HCT116 (cell line): ENCODE measurements around the gene LY6G6F. TPM values are rescaled to one million over a fixed set of nuclear protein-coding genes. Genes with fewer than 3 reads are reported as not detected.

Experiments
- ATAC-seq: fragments of 200-7000 bp; cut with Tn5 transposase; 2 replicates; pipeline ENCODE4 v1.9.1; 2020; ENCODE audit warnings: mild to moderate bottlenecking, moderate library complexity
- BruUV-seq: library from RNA; stranded (reverse); fragments of 400-500 nt; replicated peaks from 2 replicates; lab custom pipeline; 2021; lab: Mats Ljungman, UMichigan
- CTCF ChIA-PET: fragments of 300-600 bp; sonication (Branson Sonifier 250); formaldehyde crosslinking; loops from one replicate; lab custom pipeline; 2021; ENCODE audit warnings: antibody characterized with exemption; lab: Charles Lee
- POLR2A ChIA-PET: fragments of 300-600, 350-600 bp; sonication (Branson Sonifier 250); formaldehyde crosslinking; loops from one replicate; lab custom pipeline; 2021; ENCODE audit warnings: antibody characterized with exemption; lab: Charles Lee
- RAD21 ChIA-PET, 2 experiments: fragments of 300-600 bp; sonication (Branson Sonifier 250); formaldehyde crosslinking; loops; one replicate each; lab custom pipeline; 2023; ENCODE audit warnings: low total read pairs in 2 of 2; ENCODE audit not compliant: uncharacterized antibody in 2 of 2, unreplicated experiment in 2 of 2, low non-redundant PET in 1 of 2; lab: Charles Lee
- DNase-seq: peaks from one replicate; pipeline ENCODE4 v3.0.0-alpha.2; 2010; ENCODE audit warnings: low read depth, low spot score
- H2AFZ ChIP-seq: fragments of 200-600 bp; shearing (Covaris generic), sonication (generic); 2 replicates; pipeline ENCODE4 v1.6.1; 2017; ENCODE audit warnings: low read depth, mixed run types, mixed read lengths, antibody characterized with exemption, low read length; ENCODE audit not compliant: poor library complexity, severe bottlenecking
- H3K27ac ChIP-seq: 2 replicates; pipeline ENCODE4 v1.5.1; 2012; ENCODE audit warnings: low read depth, low read length
- H3K27me3 ChIP-seq: fragments of 200-600 bp; sonication (generic); 2 replicates; pipeline ENCODE4 v1.6.1; 2016; ENCODE audit warnings: mixed run types, low read length, mixed read lengths; ENCODE audit not compliant: insufficient read depth
- H3K36me3 ChIP-seq, 2 experiments: fragments of 200-500 bp in 1 of 2; fragments of 200-600 bp in 1 of 2; sonication (Bioruptor generic) in 1 of 2; sonication (generic) in 1 of 2; 2 replicates each; pipeline versions ENCODE4 v1.5.1 to v1.6.1; 2014 to 2016; ENCODE audit warnings: low read length in 2 of 2, inconsistent platforms in 1 of 2, mixed read lengths in 1 of 2, mixed run types in 1 of 2; ENCODE audit not compliant: insufficient read depth in 2 of 2, control insufficient read depth in 1 of 2
- H3K4me1 ChIP-seq, 2 experiments: fragments of 200-600 bp in 1 of 2; sonication (generic) in 1 of 2; 2 replicates each; pipeline versions ENCODE4 v1.5.1 to v1.6.1; 2012 to 2017; ENCODE audit warnings: low read length in 2 of 2, inconsistent platforms in 1 of 2, mild to moderate bottlenecking in 1 of 2, mixed read lengths in 1 of 2, mixed run types in 1 of 2, moderate library complexity in 1 of 2; ENCODE audit not compliant: insufficient read depth in 2 of 2, control insufficient read depth in 1 of 2
- H3K4me2 ChIP-seq: fragments of 200-600 bp; sonication (generic); 2 replicates; pipeline ENCODE4 v1.6.1; 2017; ENCODE audit warnings: mixed run types, low read length, mixed read lengths
- H3K4me3 ChIP-seq, 2 experiments: fragments of 200-600 bp in 1 of 2; sonication (generic) in 1 of 2; replicated peaks in 1 of 2; 2 replicates each; pipeline ENCODE4 v1.5.1; 2011 to 2016; ENCODE audit warnings: low read length in 2 of 2, control low read depth in 1 of 2, low read depth in 1 of 2, mild to moderate bottlenecking in 1 of 2, mixed read lengths in 1 of 2, mixed run types in 1 of 2
- H3K79me2 ChIP-seq: fragments of 200-600 bp; sonication (generic); 2 replicates; pipeline ENCODE4 v1.6.1; 2017; ENCODE audit warnings: mild to moderate bottlenecking, mixed run types, low read length, moderate library complexity, mixed read lengths; ENCODE audit not compliant: insufficient read depth
- H3K9ac ChIP-seq: fragments of 200-600 bp; sonication (generic); 2 replicates; pipeline ENCODE4 v1.6.1; 2016; ENCODE audit warnings: low read length, mixed read lengths
- H3K9me2 ChIP-seq: fragments of 200-600 bp; sonication (generic), shearing (Covaris generic); 2 replicates; pipeline ENCODE4 v1.6.1; 2017; ENCODE audit warnings: mixed run types, mild to moderate bottlenecking, moderate library complexity; ENCODE audit not compliant: insufficient read depth
- H3K9me3 ChIP-seq, 2 experiments: fragments of 200-500 bp in 1 of 2; fragments of 200-600 bp in 1 of 2; sonication (Bioruptor generic) in 1 of 2; sonication (generic) in 1 of 2; 2 replicates each; pipeline ENCODE4 v1.6.1; 2014 to 2017; ENCODE audit warnings: low read length in 2 of 2, mixed read lengths in 2 of 2, inconsistent platforms in 1 of 2, low read depth in 1 of 2, mild to moderate bottlenecking in 1 of 2, mixed run types in 1 of 2, moderate library complexity in 1 of 2; ENCODE audit not compliant: control insufficient read depth in 1 of 2, insufficient read depth in 1 of 2
- H4K20me1 ChIP-seq: fragments of 200-600 bp; sonication (generic), shearing (Covaris generic); 2 replicates; pipeline ENCODE4 v1.6.1; 2017; ENCODE audit warnings: mixed run types, mild to moderate bottlenecking, moderate library complexity; ENCODE audit not compliant: insufficient read depth
- EGR1 ChIP-seq: IDR thresholded peaks from 2 replicates; pipeline ENCODE4 v1.6.1; 2012; ENCODE audit warnings: low read depth
- SP1 ChIP-seq: IDR thresholded peaks from 2 replicates; pipeline ENCODE4 v1.6.1; 2012; ENCODE audit warnings: low read depth
- ZFX ChIP-seq: fragments of 450-650 bp; IDR thresholded peaks from 2 replicates; pipeline ENCODE4 v1.6.1; 2017
- intact Hi-C: fragments of 100-400 bp; cut with micrococcal nuclease; formaldehyde crosslinking; loops from 2 replicates; pipeline ENCODE4 v1.10.0; 2022
- total RNA-seq: library from RNA; stranded (reverse); gene quantifications from one replicate; pipeline ENCODE4 v1.2.1, GENCODE V29; 2021; ENCODE audit not compliant: unreplicated experiment
- TF ChIP-seq, protein P1 (sequence below): IDR thresholded peaks from 2 replicates; pipeline ENCODE4 v1.6.1; 2012
- TF ChIP-seq, protein P2 (sequence below), 3 experiments: fragments of 200-600 bp in 1 of 3; sonication (generic) in 1 of 3; IDR thresholded peaks in 2 of 3; conservative IDR thresholded peaks in 1 of 3; 2 replicates each; pipeline ENCODE4 v1.5.1; 2012 to 2017; ENCODE audit warnings: low read depth in 2 of 3, low read length in 2 of 3, antibody characterized with exemption in 1 of 3, borderline replicate concordance in 1 of 3, control low read depth in 1 of 3, mild to moderate bottlenecking in 1 of 3, mixed read lengths in 1 of 3, mixed run types in 1 of 3, moderate library complexity in 1 of 3; ENCODE audit not compliant: insufficient read depth in 1 of 3

Gene LY6G6F
- total RNA-seq, 1 experiment from 2014 or later = not detected

DNA sequence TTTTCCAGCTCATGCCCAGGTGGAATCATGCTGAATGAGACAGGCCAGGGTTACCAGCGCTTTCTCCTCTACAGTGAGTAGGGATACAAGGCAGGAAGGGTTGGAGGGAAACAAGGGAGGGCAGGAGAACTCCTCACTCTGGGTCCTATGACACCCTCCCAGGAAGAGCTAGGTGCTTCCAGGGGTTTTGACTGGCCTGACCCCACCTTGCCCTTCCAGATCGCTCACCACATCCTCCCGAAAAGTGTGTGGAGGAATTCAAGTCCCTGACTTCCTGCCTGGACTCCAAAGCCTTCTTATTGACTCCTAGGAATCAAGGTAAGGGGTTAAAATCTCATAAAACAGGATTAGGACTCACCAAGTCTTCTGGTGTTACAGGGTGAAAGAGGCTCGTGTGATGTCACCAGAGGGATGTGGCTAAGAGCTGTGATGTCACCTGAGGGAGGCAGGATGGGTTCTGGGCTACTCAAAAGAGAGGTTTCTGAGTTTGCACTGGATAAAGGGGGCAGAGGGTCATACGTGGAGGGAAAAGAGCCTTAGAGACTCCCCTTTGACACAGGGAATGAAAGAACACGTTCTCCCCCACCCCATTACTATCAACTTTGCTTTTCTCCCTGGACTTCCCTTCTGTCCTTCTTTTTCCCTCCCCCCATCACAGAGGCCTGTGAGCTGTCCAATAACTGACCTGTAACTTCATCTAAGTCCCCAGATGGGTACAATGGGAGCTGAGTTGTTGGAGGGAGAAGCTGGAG lies 49.1 kb upstream of the LY6G6F start:
- POLR2A ChIA-PET = interaction anchor here (0.9 kb wide), 1 partner anchor 240 kb away, joined by 3 read pairs; the partner anchor contains the start of gene EHMT2
- no peak overlapping the region for H3K27ac ChIP-seq
- BruUV-seq = no TSS peak

More for the DNA sequence above, 49.1 kb upstream of the LY6G6F start:
- Histone ChIP-seq H4K20me1 (no peaks in the 10 kb centered on the region), H3K4me2 (no peak overlapping the region), H3K4me3 (no peak overlapping the region), H2AFZ (no peak overlapping the region), H3K9me2 (no peaks in the 10 kb centered on the region), H3K9ac (no peak overlapping the region), H3K36me3 (peaks cover 1 to 6% of the 10 kb centered on the region in 2 experiments; a peak in 3 of 4 replicates), H3K9me3 (no peaks in the 10 kb centered on the region), H3K27me3 (no peaks in the 10 kb centered on the region), H3K79me2 (peaks cover 31% of the 10 kb centered on the region), H3K4me1 (peaks cover 11 to 41% of the 10 kb centered on the region in 2 experiments; a peak in 3 of 4 replicates)
- TF ChIP-seq ZFX (no peak), SP1 (no peak), EGR1 (no peak)
- TF ChIP-seq, protein P1, sequence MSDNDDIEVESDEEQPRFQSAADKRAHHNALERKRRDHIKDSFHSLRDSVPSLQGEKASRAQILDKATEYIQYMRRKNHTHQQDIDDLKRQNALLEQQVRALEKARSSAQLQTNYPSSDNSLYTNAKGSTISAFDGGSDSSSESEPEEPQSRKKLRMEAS = no peak
- TF ChIP-seq, protein P2, sequence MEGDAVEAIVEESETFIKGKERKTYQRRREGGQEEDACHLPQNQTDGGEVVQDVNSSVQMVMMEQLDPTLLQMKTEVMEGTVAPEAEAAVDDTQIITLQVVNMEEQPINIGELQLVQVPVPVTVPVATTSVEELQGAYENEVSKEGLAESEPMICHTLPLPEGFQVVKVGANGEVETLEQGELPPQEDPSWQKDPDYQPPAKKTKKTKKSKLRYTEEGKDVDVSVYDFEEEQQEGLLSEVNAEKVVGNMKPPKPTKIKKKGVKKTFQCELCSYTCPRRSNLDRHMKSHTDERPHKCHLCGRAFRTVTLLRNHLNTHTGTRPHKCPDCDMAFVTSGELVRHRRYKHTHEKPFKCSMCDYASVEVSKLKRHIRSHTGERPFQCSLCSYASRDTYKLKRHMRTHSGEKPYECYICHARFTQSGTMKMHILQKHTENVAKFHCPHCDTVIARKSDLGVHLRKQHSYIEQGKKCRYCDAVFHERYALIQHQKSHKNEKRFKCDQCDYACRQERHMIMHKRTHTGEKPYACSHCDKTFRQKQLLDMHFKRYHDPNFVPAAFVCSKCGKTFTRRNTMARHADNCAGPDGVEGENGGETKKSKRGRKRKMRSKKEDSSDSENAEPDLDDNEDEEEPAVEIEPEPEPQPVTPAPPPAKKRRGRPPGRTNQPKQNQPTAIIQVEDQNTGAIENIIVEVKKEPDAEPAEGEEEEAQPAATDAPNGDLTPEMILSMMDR (IDR thresholded peaks at IDR 0.05 in 2 of 3, conservative IDR thresholded peaks at IDR 0.05 in 1 of 3; ENCODE audit: borderline replicate concordance in 1 of 3, insufficient read depth in 1 of 3, low read depth in 2 of 3, low read length in 2 of 3) = no peak
- DNase-seq (no peak), ATAC-seq (no peak)
- CTCF ChIA-PET = no interaction called here
- intact Hi-C loops = no loop called here
- RAD21 ChIA-PET = no interaction called here
